CD4-positive, alpha-beta T cell treated with Interleukin-17A for 1 hour (primary cell): ENCODE results near the gene SLC9A7.
A peak's percentile ranks its signal among the peaks of the same experiment; 100 is the strongest.
"Not testable (repeated sequence)": the region's sequence is repeated elsewhere in the genome, so short reads cannot be mapped to it uniquely, and the experiment has no call there.

ENCODE experiments used
- DNase-seq: peaks from one replicate; pipeline ENCODE4 v3.0.0-alpha.2; 2020

The SLC9A7 gene

GRCh38 chrX:46758956-46759644 is at the start of gene SLC9A7:
Gene SLC9A7 (minus strand): TSS chrX:46759118. CDS start chrX:46759029, 89 bp downstream.
- DNase-seq = peak; percentile 81

- DNase-seq = no peak
Measured at GRCh38 chrX:46805270-46805669, 46.4 kb upstream of the SLC9A7 start.

GRCh38 chrX:46803140-46803539 is 44.2 kb upstream of the SLC9A7 start:
- no peak for DNase-seq

- peak; percentile 70 for DNase-seq
Measured at GRCh38 chrX:46796574-46797191, 37.8 kb upstream of the SLC9A7 start.

GRCh38 chrX:46793386-46794143 is 34.6 kb upstream of the SLC9A7 start:
- no peak for DNase-seq

GRCh38 chrX:46792810-46793188 is 33.9 kb upstream of the SLC9A7 start:
- no peak for DNase-seq

GRCh38 chrX:46791927-46792809 is 33.2 kb upstream of the SLC9A7 start:
- peak; percentile 8 for DNase-seq

- no peak for DNase-seq
Measured at GRCh38 chrX:46788902-46789301, 30.0 kb upstream of the SLC9A7 start.

GRCh38 chrX:46784437-46784836 is 25.5 kb upstream of the SLC9A7 start:
- DNase-seq = not testable (repeated sequence)

GRCh38 chrX:46782034-46782433 is 23.1 kb upstream of the SLC9A7 start:
- no peak for DNase-seq

- DNase-seq = no peak
Measured at GRCh38 chrX:46777971-46778810, 19.3 kb upstream of the SLC9A7 start.

GRCh38 chrX:46770817-46771163 is 11.9 kb upstream of the SLC9A7 start:
- no peak for DNase-seq

- no peak for DNase-seq
Measured at GRCh38 chrX:46770000-46770816, 11.3 kb upstream of the SLC9A7 start.

GRCh38 chrX:46762963-46763362 is 4.0 kb upstream of the SLC9A7 start:
- no peak for DNase-seq

- no peak for DNase-seq
Measured at GRCh38 chrX:46759645-46759974, 692 bp upstream of the SLC9A7 start.

- peak; percentile 7 for DNase-seq
Measured at GRCh38 chrX:46758163-46758955, 559 bp downstream of the SLC9A7 start.

- no peak for DNase-seq
Measured at GRCh38 chrX:46757593-46757992, 1.3 kb downstream of the SLC9A7 start.

GRCh38 chrX:46757052-46757451 is 1.9 kb downstream of the SLC9A7 start:
- DNase-seq = no peak

- no peak for DNase-seq
Measured at GRCh38 chrX:46755671-46756070, 3.2 kb downstream of the SLC9A7 start.

GRCh38 chrX:46754586-46755061 is 4.3 kb downstream of the SLC9A7 start:
- no peak for DNase-seq
